Neuron (in vitro differentiated cells): Measurements from ENCODE around the gene ABCA6.
"Not testable (repeated sequence)": the region's sequence is repeated elsewhere in the genome, so short reads cannot be mapped to it uniquely, and the experiment has no call there.

ENCODE experiments used
- H2AFZ ChIP-seq: one replicate; pipeline ENCODE4 v1.6.1; 2013; ENCODE audit warnings: low read depth, mild to moderate bottlenecking, inconsistent platforms, low read length, moderate library complexity
- H3K27me3 ChIP-seq: one replicate; pipeline ENCODE4 v1.6.1; 2013; ENCODE audit warnings: low read length; ENCODE audit not compliant: insufficient read depth
- H3K36me3 ChIP-seq: one replicate; pipeline ENCODE4 v1.6.1; 2013; ENCODE audit warnings: low read length; ENCODE audit not compliant: insufficient read depth
- H3K4me1 ChIP-seq: one replicate; pipeline ENCODE4 v1.6.1; 2013; ENCODE audit warnings: low read length; ENCODE audit not compliant: insufficient read depth
- H3K4me3 ChIP-seq: 2 replicates; pipeline ENCODE4 v1.5.1; 2013; ENCODE audit warnings: mild to moderate bottlenecking, low read length, moderate library complexity
- H3K9me3 ChIP-seq: one replicate; pipeline ENCODE4 v1.6.1; 2013; ENCODE audit warnings: low read length

Gene ABCA6

GRCh38 chr17:69084911-69085310 is 56.8 kb downstream of the ABCA6 start:
- no peak overlapping the region for H2AFZ ChIP-seq
- no peak overlapping the region for H3K4me3 ChIP-seq
- no peaks in the 10 kb centered on the region for H3K27me3 ChIP-seq
- no peaks in the 10 kb centered on the region for H3K4me1 ChIP-seq
- H3K36me3 ChIP-seq: no peaks in the 10 kb centered on the region
- H3K9me3 ChIP-seq: no peaks in the 10 kb centered on the region

- no peaks in the 10 kb centered on the region for H3K9me3 ChIP-seq
- no peaks in the 10 kb centered on the region for H3K27me3 ChIP-seq
- H3K36me3 ChIP-seq: no peaks in the 10 kb centered on the region
- no peak overlapping the region for H2AFZ ChIP-seq
- H3K4me3 ChIP-seq: no peak overlapping the region
- no peaks in the 10 kb centered on the region for H3K4me1 ChIP-seq
These were observed 59.0 kb downstream of the ABCA6 start for GRCh38 chr17:69082696-69083095.

GRCh38 chr17:69078864-69079263 is 62.8 kb downstream of the ABCA6 start:
- no peaks in the 10 kb centered on the region for H3K27me3 ChIP-seq
- no peaks in the 10 kb centered on the region for H3K36me3 ChIP-seq
- H3K9me3 ChIP-seq: no peaks in the 10 kb centered on the region
- no peak overlapping the region for H2AFZ ChIP-seq
- H3K4me3 ChIP-seq: no peak overlapping the region
- H3K4me1 ChIP-seq: no peaks in the 10 kb centered on the region

- no peaks in the 10 kb centered on the region for H3K4me1 ChIP-seq
- no peaks in the 10 kb centered on the region for H3K36me3 ChIP-seq
- no peak overlapping the region for H2AFZ ChIP-seq
- H3K27me3 ChIP-seq: no peaks in the 10 kb centered on the region
- H3K9me3 ChIP-seq: no peaks in the 10 kb centered on the region
- H3K4me3 ChIP-seq: no peak overlapping the region
These were observed 65.9 kb downstream of the ABCA6 start for GRCh38 chr17:69075823-69076222.

- not testable (repeated sequence) for H3K4me3 ChIP-seq, H3K4me1 ChIP-seq, H2AFZ ChIP-seq, H3K9me3 ChIP-seq, H3K36me3 ChIP-seq, H3K27me3 ChIP-seq
These were observed 68.3 kb downstream of the ABCA6 start for GRCh38 chr17:69073392-69073791.

- not testable (repeated sequence) for H3K4me1 ChIP-seq, H2AFZ ChIP-seq, H3K4me3 ChIP-seq, H3K27me3 ChIP-seq, H3K36me3 ChIP-seq, H3K9me3 ChIP-seq
These were observed 68.9 kb downstream of the ABCA6 start for GRCh38 chr17:69072803-69073256.

GRCh38 chr17:69071233-69071586 is 70.5 kb downstream of the ABCA6 start:
- H3K27me3 ChIP-seq, H2AFZ ChIP-seq, H3K4me1 ChIP-seq, H3K9me3 ChIP-seq, H3K4me3 ChIP-seq, H3K36me3 ChIP-seq: not testable (repeated sequence)

- not testable (repeated sequence) for H2AFZ ChIP-seq, H3K36me3 ChIP-seq, H3K4me1 ChIP-seq, H3K4me3 ChIP-seq, H3K9me3 ChIP-seq, H3K27me3 ChIP-seq
These were observed 71.1 kb downstream of the ABCA6 start for GRCh38 chr17:69070378-69071232.

GRCh38 chr17:69069226-69069750 is 72.4 kb downstream of the ABCA6 start:
- Histone ChIP-seq H3K4me1 (no peaks in the 10 kb centered on the region), H3K9me3 (no peaks in the 10 kb centered on the region), H3K36me3 (no peaks in the 10 kb centered on the region), H2AFZ (no peak overlapping the region), H3K4me3 (no peak overlapping the region), H3K27me3 (no peaks in the 10 kb centered on the region)

GRCh38 chr17:69067274-69068047 is 74.2 kb downstream of the ABCA6 start:
- Histone ChIP-seq H3K27me3 (no peaks in the 10 kb centered on the region), H2AFZ (no peak overlapping the region), H3K9me3 (no peaks in the 10 kb centered on the region), H3K4me1 (peaks cover 3% of the 10 kb centered on the region), H3K36me3 (no peaks in the 10 kb centered on the region), H3K4me3 (no peak overlapping the region)

- Histone ChIP-seq H3K9me3 (no peaks in the 10 kb centered on the region), H3K27me3 (no peaks in the 10 kb centered on the region), H3K36me3 (no peaks in the 10 kb centered on the region), H3K4me1 (peaks cover 8% of the 10 kb centered on the region), H2AFZ (no peak overlapping the region), H3K4me3 (no peak overlapping the region)
These were observed 75.2 kb downstream of the ABCA6 start for GRCh38 chr17:69066482-69066881.

GRCh38 chr17:69065113-69065512 is 76.6 kb downstream of the ABCA6 start:
- H3K4me3 ChIP-seq: no peak overlapping the region
- no peaks in the 10 kb centered on the region for H3K9me3 ChIP-seq
- no peaks in the 10 kb centered on the region for H3K36me3 ChIP-seq
- H3K4me1 ChIP-seq: peaks cover 19% of the 10 kb centered on the region
- no peak overlapping the region for H2AFZ ChIP-seq
- no peaks in the 10 kb centered on the region for H3K27me3 ChIP-seq

GRCh38 chr17:69064476-69064875 is 77.2 kb downstream of the ABCA6 start:
- H3K9me3 ChIP-seq: no peaks in the 10 kb centered on the region
- no peaks in the 10 kb centered on the region for H3K27me3 ChIP-seq
- no peak overlapping the region for H2AFZ ChIP-seq
- no peaks in the 10 kb centered on the region for H3K36me3 ChIP-seq
- peaks cover 19% of the 10 kb centered on the region for H3K4me1 ChIP-seq
- H3K4me3 ChIP-seq: no peak overlapping the region
